Fibroblast of lung (primary cell): ENCODE data around the gene IL1F10.

ENCODE experiments used
- CTCF ChIP-seq, 2 donors: IDR thresholded peaks in 1 of 2; conservative IDR thresholded peaks in 1 of 2; 1 replicate in 1 of 2; 2 replicates in 1 of 2; pipeline ENCODE4 v1.5.1; 2011 to 2012; ENCODE audit warnings: low read length in 2 of 2, control low read depth in 1 of 2, inconsistent platforms in 1 of 2, low read depth in 1 of 2, mild to moderate bottlenecking in 1 of 2
- EZH2 ChIP-seq: IDR thresholded peaks from 2 replicates; pipeline ENCODE4 v1.5.1; 2012; ENCODE audit warnings: low read length, control low read depth, mild to moderate bottlenecking; ENCODE audit errors: missing control alignments

GRCh38 chr2:113119111-113119510 lies 51.3 kb downstream of the IL1F10 start:
- no peak for TF ChIP-seq CTCF (conservative IDR thresholded peaks at IDR 0.05 in 1 of 2, IDR thresholded peaks at IDR 0.05 in 1 of 2; ENCODE audit: low read depth in 1 of 2, low read length in 2 of 2)
- TF ChIP-seq EZH2, result no peak
